BLaER1 treated with 17β-estradiol and CSF1 and Interleukin-3, amounts not matched to agents 10 nM and 100 nM (cell line): Measurements from ENCODE around the gene UTP3.
"Not testable (repeated sequence)": the region's sequence is repeated elsewhere in the genome, so short reads cannot be mapped to it uniquely, and the experiment has no call there.

Experiments used
- H3K27ac ChIP-seq, 11 experiments: shearing (Covaris generic); formaldehyde crosslinking; 2 replicates each; pipeline ENCODE4 v1.8.1; 2022
- H3K27me3 ChIP-seq, 11 experiments: shearing (Covaris generic); formaldehyde crosslinking; 2 replicates each; pipeline ENCODE4 v1.8.1; 2022
- H3K36me3 ChIP-seq, 11 experiments: shearing (Covaris generic); formaldehyde crosslinking; 2 replicates each; pipeline ENCODE4 v1.8.1; 2022
- H3K4me1 ChIP-seq, 10 experiments: shearing (Covaris generic); formaldehyde crosslinking; 2 replicates each; pipeline ENCODE4 v1.8.1; 2022
- H3K4me2 ChIP-seq, 11 experiments: shearing (Covaris generic); formaldehyde crosslinking; 2 replicates each; pipeline ENCODE4 v1.8.1; 2022
- H3K4me3 ChIP-seq, 10 experiments: shearing (Covaris generic); formaldehyde crosslinking; 2 replicates each; pipeline ENCODE4 v1.8.1; 2022
- H3K9ac ChIP-seq, 11 experiments: shearing (Covaris generic); formaldehyde crosslinking; 2 replicates each; pipeline ENCODE4 v1.8.1; 2022
- H3K9me3 ChIP-seq, 11 experiments: shearing (Covaris generic); formaldehyde crosslinking; replicated peaks in 1 of 11; 2 replicates each; pipeline ENCODE4 v1.8.1; 2022
- H4K20me1 ChIP-seq, 11 experiments: shearing (Covaris generic); formaldehyde crosslinking; 2 replicates each; pipeline ENCODE4 v1.8.1; 2022
- Cebpa-rat ChIP-seq, 11 experiments: shearing (Covaris generic); IDR thresholded peaks; 2 replicates each; pipeline ENCODE4 v1.8.1; 2022

The UTP3 gene

DNA sequence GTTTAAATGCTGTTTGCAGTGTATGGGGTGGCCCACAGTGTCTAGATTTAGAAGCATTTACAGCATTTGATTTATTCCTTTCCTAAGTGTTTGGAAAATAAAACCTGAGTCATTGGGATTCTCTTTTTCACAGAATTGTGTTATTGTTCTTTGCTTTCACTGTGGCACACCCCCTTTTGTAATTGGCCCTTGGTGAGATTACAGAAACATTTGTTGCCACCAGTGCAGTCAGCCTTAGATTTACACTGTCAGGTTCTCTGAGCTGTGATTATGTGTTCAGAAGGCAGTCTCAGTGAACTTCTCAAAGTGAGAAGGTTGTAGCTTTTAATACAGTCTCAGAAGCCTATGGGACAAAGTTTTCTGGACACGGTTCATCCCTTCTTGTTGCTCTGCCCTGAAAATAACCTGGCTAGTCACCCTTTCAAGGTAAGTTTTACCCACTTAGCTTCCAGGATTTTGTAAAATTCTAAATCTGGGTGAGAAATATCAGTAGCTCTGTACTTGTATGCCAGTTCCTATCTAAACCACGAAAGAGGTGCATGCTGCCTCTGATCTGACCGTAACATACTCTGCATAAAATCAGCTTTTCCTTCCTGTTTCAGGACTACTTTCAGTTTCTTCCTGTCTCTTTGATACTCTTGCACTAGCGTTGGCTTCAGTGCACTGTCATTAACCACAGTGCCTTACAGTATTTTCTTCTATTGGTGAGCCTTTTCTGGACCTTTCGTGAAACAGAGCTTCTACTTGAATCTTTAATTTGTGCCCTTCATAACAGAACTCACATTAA lies 46.0 kb downstream of the UTP3 start:
- H3K27ac ChIP-seq: peak overlapping the region; percentile 37 to 81 (median 68); a peak in 21 of 22 replicates
- no peaks in the 10 kb centered on the region for H3K27me3 ChIP-seq
- H3K9ac ChIP-seq: peak overlapping the region; percentile 50 to 77 (median 67)
- peaks cover 41 to 60% (median 48%) of the 10 kb centered on the region in 10 experiments for H3K4me1 ChIP-seq
- peak overlapping the region; percentile 84 to 98 (median 86) for H3K4me2 ChIP-seq
- no peak for TF ChIP-seq Cebpa-rat (IDR thresholded peaks at IDR 0.05)
- no peaks in the 10 kb centered on the region for H3K36me3 ChIP-seq
- no peaks in the 10 kb centered on the region for H4K20me1 ChIP-seq
- H3K9me3 ChIP-seq: no peaks in the 10 kb centered on the region
- H3K4me3 ChIP-seq: peak overlapping the region; percentile 46 to 61 (median 52)

DNA sequence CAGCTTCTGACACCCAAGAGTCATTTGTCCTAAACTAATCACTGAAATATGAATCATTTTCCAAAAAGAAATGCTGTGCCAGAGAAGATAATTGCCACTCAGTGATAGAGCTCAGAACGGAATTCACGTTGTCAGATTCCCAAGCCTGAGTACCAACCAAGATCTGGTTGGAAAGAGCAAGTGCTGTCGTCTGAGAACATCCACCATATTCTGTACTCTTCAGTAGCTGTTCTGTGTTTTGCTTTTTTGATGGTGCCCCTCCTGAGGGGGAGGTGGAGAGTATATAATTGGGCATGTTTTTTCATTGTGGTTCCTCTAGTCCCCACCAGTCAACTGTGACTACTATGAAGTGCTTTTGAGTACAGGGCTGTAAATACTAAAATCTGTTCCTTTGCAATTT lies 46.6 kb downstream of the UTP3 start:
- Histone ChIP-seq H3K4me2 (peak overlapping the region; percentile 84 to 98 (median 86)), H3K9ac (peak overlapping the region; percentile 50 to 77 (median 67); a peak in 21 of 22 replicates), H3K27me3 (no peaks in the 10 kb centered on the region), H3K27ac (peak overlapping the region; percentile 37 to 81 (median 68); a peak in 21 of 22 replicates), H3K4me3 (peak overlapping the region; percentile 46 to 61 (median 52)), H3K36me3 (no peaks in the 10 kb centered on the region), H3K9me3 (no peaks in the 10 kb centered on the region), H4K20me1 (no peaks in the 10 kb centered on the region; a peak in 1 of 22 replicates), H3K4me1 (peaks cover 41 to 65% (median 54%) of the 10 kb centered on the region in 10 experiments)
- TF ChIP-seq Cebpa-rat (IDR thresholded peaks at IDR 0.05): no peak

GRCh38 chr4:70735915-70736314 lies 47.6 kb downstream of the UTP3 start:
- H3K4me3 ChIP-seq, H4K20me1 ChIP-seq, H3K36me3 ChIP-seq, H3K9me3 ChIP-seq, H3K27me3 ChIP-seq: not testable (repeated sequence)
- peak in 7 of 11 experiments; percentile 21 to 72 (median 48); a peak in 7 of 22 replicates for TF ChIP-seq Cebpa-rat (IDR thresholded peaks at IDR 0.05)
- Histone ChIP-seq H3K9ac (peak overlapping the region in 3 of 11 experiments; percentile 64 to 69 (median 67); a peak in 4 of 22 replicates), H3K4me2 (peak overlapping the region; percentile 84 to 98 (median 86)), H3K4me1 (peaks cover 41 to 65% (median 55%) of the 10 kb centered on the region in 10 experiments), H3K27ac (peak overlapping the region in 9 of 11 experiments; percentile 62 to 81 (median 73); a peak in 16 of 22 replicates)

GRCh38 chr4:70737006-70737405 lies 48.7 kb downstream of the UTP3 start:
- peak overlapping the region in 7 of 11 experiments; percentile 19 to 72 (median 48); a peak in 11 of 22 replicates for H3K9ac ChIP-seq
- peak overlapping the region; percentile 73 to 98 (median 85) for H3K4me2 ChIP-seq
- H3K4me3 ChIP-seq: peak overlapping the region in 1 of 10 experiments; percentile 21; a peak in 1 of 20 replicates
- peaks cover 41 to 76% (median 59%) of the 10 kb centered on the region in 10 experiments for H3K4me1 ChIP-seq
- no peaks in the 10 kb centered on the region for H3K36me3 ChIP-seq
- peak overlapping the region in 8 of 11 experiments; percentile 55 to 81 (median 70); a peak in 16 of 22 replicates for H3K27ac ChIP-seq
- H3K9me3 ChIP-seq: no peaks in the 10 kb centered on the region
- TF ChIP-seq Cebpa-rat (IDR thresholded peaks at IDR 0.05): 0 out of 22 replicates have a peak, but pooled peaks of 1 of the 11 experiments have one; percentile 22
- H4K20me1 ChIP-seq: peaks cover 0 to 17% (median 0%) of the 10 kb centered on the region in 11 experiments; a peak in 3 of 22 replicates
- H3K27me3 ChIP-seq: no peaks in the 10 kb centered on the region

- H3K27ac ChIP-seq: peak overlapping the region in 8 of 11 experiments; percentile 55 to 81 (median 70); a peak in 16 of 22 replicates
- H3K9ac ChIP-seq: peak overlapping the region in 7 of 11 experiments; percentile 19 to 72 (median 48); a peak in 11 of 22 replicates
- H3K36me3 ChIP-seq: no peaks in the 10 kb centered on the region
- H4K20me1 ChIP-seq: peaks cover 0 to 21% (median 0%) of the 10 kb centered on the region in 11 experiments; a peak in 3 of 22 replicates
- peaks cover 44 to 80% (median 61%) of the 10 kb centered on the region in 10 experiments for H3K4me1 ChIP-seq
- no peaks in the 10 kb centered on the region for H3K9me3 ChIP-seq
- no peaks in the 10 kb centered on the region for H3K27me3 ChIP-seq
- peak overlapping the region in 1 of 10 experiments; percentile 21; a peak in 1 of 20 replicates for H3K4me3 ChIP-seq
- no peak for TF ChIP-seq Cebpa-rat (IDR thresholded peaks at IDR 0.05)
- peak overlapping the region; percentile 73 to 98 (median 85) for H3K4me2 ChIP-seq
Measured at GRCh38 chr4:70737409-70737808, 49.1 kb downstream of the UTP3 start.

DNA sequence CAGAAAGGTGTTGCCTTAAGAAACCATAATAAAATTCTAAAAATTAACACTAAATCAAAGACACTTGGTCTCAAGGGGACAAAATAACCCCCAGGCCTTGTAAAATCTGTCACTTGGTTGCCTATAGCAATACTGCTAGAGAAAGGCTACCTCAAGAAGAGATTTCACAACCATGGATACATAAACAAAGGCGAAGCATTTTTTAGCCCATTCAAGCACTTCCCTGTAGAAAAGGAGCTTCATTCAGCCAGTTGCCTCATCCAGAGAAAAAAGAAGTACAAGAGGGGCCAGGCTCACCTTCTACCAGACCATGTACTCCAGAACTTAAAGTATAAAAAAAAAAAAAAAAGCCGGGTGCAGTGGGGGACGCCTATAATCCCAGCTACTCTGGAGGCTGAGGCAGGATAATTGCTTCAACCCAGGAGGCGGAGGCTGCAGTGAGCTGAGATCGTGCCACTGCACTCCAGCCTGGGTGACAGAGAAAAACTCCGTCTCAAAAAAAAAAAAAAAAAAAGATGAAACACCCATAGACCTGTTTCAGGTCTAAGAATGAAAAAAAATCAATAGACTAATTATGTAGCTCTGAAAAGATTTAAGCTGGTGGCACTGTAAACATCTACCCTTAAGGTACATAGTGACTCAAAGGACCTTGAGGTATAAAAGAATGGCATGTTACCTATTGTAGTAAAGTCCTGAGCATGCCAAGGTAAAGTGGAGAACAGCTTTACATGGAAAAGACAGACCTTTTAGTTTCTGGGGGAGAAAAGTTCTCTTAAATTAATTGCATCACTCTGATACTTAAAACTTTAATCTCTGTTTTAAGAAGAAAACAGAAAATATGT lies 51.4 kb downstream of the UTP3 start:
- Histone ChIP-seq H3K9ac (no peak overlapping the region), H4K20me1 (peaks cover 0 to 29% (median 0%) of the 10 kb centered on the region in 11 experiments; a peak in 3 of 22 replicates), H3K4me3 (no peak overlapping the region), H3K27ac (no peak overlapping the region), H3K27me3 (no peaks in the 10 kb centered on the region), H3K4me1 (peaks cover 38 to 68% (median 56%) of the 10 kb centered on the region in 10 experiments), H3K36me3 (no peaks in the 10 kb centered on the region), H3K4me2 (peak overlapping the region in 7 of 11 experiments; percentile 4 to 41 (median 14); a peak in 8 of 22 replicates), H3K9me3 (no peaks in the 10 kb centered on the region)
- no peak for TF ChIP-seq Cebpa-rat (IDR thresholded peaks at IDR 0.05)
